HCT116 (cell line): ENCODE measurements around the gene ZC3H12D. TPM values are rescaled to one million over a fixed set of nuclear protein-coding genes. Genes with fewer than 3 reads are reported as not detected.

ENCODE experiments used
- ATAC-seq: fragments of 200-7000 bp; cut with Tn5 transposase; 2 replicates; pipeline ENCODE4 v1.9.1; 2020; ENCODE audit warnings: mild to moderate bottlenecking, moderate library complexity
- BruUV-seq: library from RNA; stranded (reverse); fragments of 400-500 nt; replicated peaks from 2 replicates; lab custom pipeline; 2021; lab: Mats Ljungman, UMichigan
- CTCF ChIA-PET: fragments of 300-600 bp; sonication (Branson Sonifier 250); formaldehyde crosslinking; loops from one replicate; lab custom pipeline; 2021; ENCODE audit warnings: antibody characterized with exemption; lab: Charles Lee
- POLR2A ChIA-PET: fragments of 300-600, 350-600 bp; sonication (Branson Sonifier 250); formaldehyde crosslinking; loops from one replicate; lab custom pipeline; 2021; ENCODE audit warnings: antibody characterized with exemption; lab: Charles Lee
- RAD21 ChIA-PET, 2 experiments: fragments of 300-600 bp; sonication (Branson Sonifier 250); formaldehyde crosslinking; loops; one replicate each; lab custom pipeline; 2023; ENCODE audit warnings: low total read pairs in 2 of 2; ENCODE audit not compliant: uncharacterized antibody in 2 of 2, unreplicated experiment in 2 of 2, low non-redundant PET in 1 of 2; lab: Charles Lee
- DNase-seq: peaks from one replicate; pipeline ENCODE4 v3.0.0-alpha.2; 2010; ENCODE audit warnings: low read depth, low spot score
- H2AFZ ChIP-seq: fragments of 200-600 bp; shearing (Covaris generic), sonication (generic); 2 replicates; pipeline ENCODE4 v1.6.1; 2017; ENCODE audit warnings: low read depth, mixed run types, mixed read lengths, antibody characterized with exemption, low read length; ENCODE audit not compliant: poor library complexity, severe bottlenecking
- H3K27ac ChIP-seq: 2 replicates; pipeline ENCODE4 v1.5.1; 2012; ENCODE audit warnings: low read depth, low read length
- H3K27me3 ChIP-seq: fragments of 200-600 bp; sonication (generic); 2 replicates; pipeline ENCODE4 v1.6.1; 2016; ENCODE audit warnings: mixed run types, low read length, mixed read lengths; ENCODE audit not compliant: insufficient read depth
- H3K36me3 ChIP-seq, 2 experiments: fragments of 200-500 bp in 1 of 2; fragments of 200-600 bp in 1 of 2; sonication (Bioruptor generic) in 1 of 2; sonication (generic) in 1 of 2; 2 replicates each; pipeline versions ENCODE4 v1.5.1 to v1.6.1; 2014 to 2016; ENCODE audit warnings: low read length in 2 of 2, inconsistent platforms in 1 of 2, mixed read lengths in 1 of 2, mixed run types in 1 of 2; ENCODE audit not compliant: insufficient read depth in 2 of 2, control insufficient read depth in 1 of 2
- H3K4me1 ChIP-seq, 2 experiments: fragments of 200-600 bp in 1 of 2; sonication (generic) in 1 of 2; 2 replicates each; pipeline versions ENCODE4 v1.5.1 to v1.6.1; 2012 to 2017; ENCODE audit warnings: low read length in 2 of 2, inconsistent platforms in 1 of 2, mild to moderate bottlenecking in 1 of 2, mixed read lengths in 1 of 2, mixed run types in 1 of 2, moderate library complexity in 1 of 2; ENCODE audit not compliant: insufficient read depth in 2 of 2, control insufficient read depth in 1 of 2
- H3K4me2 ChIP-seq: fragments of 200-600 bp; sonication (generic); 2 replicates; pipeline ENCODE4 v1.6.1; 2017; ENCODE audit warnings: mixed run types, low read length, mixed read lengths
- H3K4me3 ChIP-seq, 2 experiments: fragments of 200-600 bp in 1 of 2; sonication (generic) in 1 of 2; replicated peaks in 1 of 2; 2 replicates each; pipeline ENCODE4 v1.5.1; 2011 to 2016; ENCODE audit warnings: low read length in 2 of 2, control low read depth in 1 of 2, low read depth in 1 of 2, mild to moderate bottlenecking in 1 of 2, mixed read lengths in 1 of 2, mixed run types in 1 of 2
- H3K79me2 ChIP-seq: fragments of 200-600 bp; sonication (generic); 2 replicates; pipeline ENCODE4 v1.6.1; 2017; ENCODE audit warnings: mild to moderate bottlenecking, mixed run types, low read length, moderate library complexity, mixed read lengths; ENCODE audit not compliant: insufficient read depth
- H3K9ac ChIP-seq: fragments of 200-600 bp; sonication (generic); 2 replicates; pipeline ENCODE4 v1.6.1; 2016; ENCODE audit warnings: low read length, mixed read lengths
- H3K9me2 ChIP-seq: fragments of 200-600 bp; sonication (generic), shearing (Covaris generic); 2 replicates; pipeline ENCODE4 v1.6.1; 2017; ENCODE audit warnings: mixed run types, mild to moderate bottlenecking, moderate library complexity; ENCODE audit not compliant: insufficient read depth
- H3K9me3 ChIP-seq, 2 experiments: fragments of 200-500 bp in 1 of 2; fragments of 200-600 bp in 1 of 2; sonication (Bioruptor generic) in 1 of 2; sonication (generic) in 1 of 2; 2 replicates each; pipeline ENCODE4 v1.6.1; 2014 to 2017; ENCODE audit warnings: low read length in 2 of 2, mixed read lengths in 2 of 2, inconsistent platforms in 1 of 2, low read depth in 1 of 2, mild to moderate bottlenecking in 1 of 2, mixed run types in 1 of 2, moderate library complexity in 1 of 2; ENCODE audit not compliant: control insufficient read depth in 1 of 2, insufficient read depth in 1 of 2
- H4K20me1 ChIP-seq: fragments of 200-600 bp; sonication (generic), shearing (Covaris generic); 2 replicates; pipeline ENCODE4 v1.6.1; 2017; ENCODE audit warnings: mixed run types, mild to moderate bottlenecking, moderate library complexity; ENCODE audit not compliant: insufficient read depth
- CBX3 ChIP-seq: IDR thresholded peaks from 2 replicates; pipeline ENCODE4 v1.6.1; 2012; ENCODE audit warnings: low read depth
- CEBPB ChIP-seq: IDR thresholded peaks from 2 replicates; pipeline ENCODE4 v1.6.1; 2012; ENCODE audit warnings: low read depth
- EGR1 ChIP-seq: IDR thresholded peaks from 2 replicates; pipeline ENCODE4 v1.6.1; 2012; ENCODE audit warnings: low read depth
- EZH2 ChIP-seq: fragments of 200-600 bp; sonication (generic); IDR thresholded peaks from 2 replicates; pipeline ENCODE4 v1.6.1; 2017; ENCODE audit warnings: antibody characterized with exemption, mixed run types
- FOSL1 ChIP-seq: IDR thresholded peaks from 2 replicates; pipeline ENCODE4 v1.6.1; 2012; ENCODE audit warnings: low read depth
- MAX ChIP-seq: IDR thresholded peaks from 2 replicates; pipeline ENCODE4 v1.6.1; 2012
- POLR2A ChIP-seq: IDR thresholded peaks from 2 replicates; pipeline ENCODE4 v1.7.0; 2011; ENCODE audit warnings: borderline replicate concordance; ENCODE audit not compliant: insufficient read depth, insufficient read length; ENCODE audit errors: extremely low read depth
- RAD21 ChIP-seq: IDR thresholded peaks from 2 replicates; pipeline ENCODE4 v1.6.1; 2012; ENCODE audit warnings: low read depth, mild to moderate bottlenecking
- REST ChIP-seq: IDR thresholded peaks from 2 replicates; pipeline ENCODE4 v1.6.1; 2012; ENCODE audit warnings: low read depth
- SIN3A ChIP-seq: IDR thresholded peaks from 2 replicates; pipeline ENCODE4 v1.6.1; 2012; ENCODE audit warnings: low read depth
- SP1 ChIP-seq: IDR thresholded peaks from 2 replicates; pipeline ENCODE4 v1.6.1; 2012; ENCODE audit warnings: low read depth
- SRF ChIP-seq: IDR thresholded peaks from 2 replicates; pipeline ENCODE4 v1.6.1; 2012; ENCODE audit warnings: low read depth
- YY1 ChIP-seq: IDR thresholded peaks from 2 replicates; pipeline ENCODE4 v1.6.1; 2011; ENCODE audit warnings: low read length, low read depth, moderate library complexity, mild to moderate bottlenecking; ENCODE audit not compliant: insufficient replicate concordance; ENCODE audit errors: extremely low read depth
- ZFX ChIP-seq: fragments of 450-650 bp; IDR thresholded peaks from 2 replicates; pipeline ENCODE4 v1.6.1; 2017
- ZNF274 ChIP-seq: fragments of 200-500 bp; sonication (Bioruptor generic); IDR thresholded peaks from 2 replicates; pipeline ENCODE4 v1.6.1; 2014; ENCODE audit warnings: mild to moderate bottlenecking, low read depth, low read length, inconsistent platforms
- intact Hi-C: fragments of 100-400 bp; cut with micrococcal nuclease; formaldehyde crosslinking; loops from 2 replicates; pipeline ENCODE4 v1.10.0; 2022
- total RNA-seq: library from RNA; stranded (reverse); gene quantifications from one replicate; pipeline ENCODE4 v1.2.1, GENCODE V29; 2021; ENCODE audit not compliant: unreplicated experiment
- TF ChIP-seq, protein P1 (sequence below): IDR thresholded peaks from 2 replicates; pipeline ENCODE4 v1.6.1; 2011; ENCODE audit warnings: mild to moderate bottlenecking, low read length, moderate library complexity; ENCODE audit not compliant: insufficient replicate concordance; ENCODE audit errors: extremely low read depth
- TF ChIP-seq, protein P2 (sequence below): IDR thresholded peaks from 2 replicates; pipeline ENCODE4 v1.6.1; 2012

ZC3H12D gene
- total RNA-seq, 1 experiment from 2014 or later, result 0.30 TPM

DNA sequence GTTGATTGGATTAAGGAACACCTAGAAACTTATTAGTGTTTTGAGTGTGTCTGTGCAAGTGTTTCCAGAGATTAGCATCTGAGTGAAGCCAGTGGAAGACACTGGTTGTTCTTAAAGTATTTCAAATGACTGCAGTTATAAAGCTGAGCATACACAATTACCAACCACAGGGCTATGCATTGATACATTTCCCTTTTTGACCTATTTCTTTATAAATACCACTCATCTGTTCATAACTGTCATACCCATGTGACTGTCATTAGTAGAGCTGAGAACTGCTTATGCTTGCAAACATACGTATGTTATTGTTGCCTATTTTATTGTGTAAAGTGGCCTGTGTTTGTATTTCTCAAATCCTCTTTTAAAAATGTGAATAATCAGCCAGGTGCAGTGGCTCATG, 15.3 kb upstream of the ZC3H12D start:
- Histone ChIP-seq H3K36me3 (0 out of 4 replicates have a peak, but pooled peaks cover 0 to 1% of the 10 kb centered on the region in 2 experiments), H4K20me1 (no peaks in the 10 kb centered on the region), H3K9me3 (no peaks in the 10 kb centered on the region), H3K4me3 (no peak overlapping the region), H3K4me1 (peaks cover 0 to 4% of the 10 kb centered on the region in 2 experiments; a peak in 1 of 4 replicates), H3K4me2 (no peak overlapping the region), H3K27ac (no peak overlapping the region), H3K79me2 (no peaks in the 10 kb centered on the region), H3K27me3 (no peaks in the 10 kb centered on the region), H2AFZ (no peak overlapping the region), H3K9me2 (no peaks in the 10 kb centered on the region), H3K9ac (no peak overlapping the region)
- intact Hi-C loops, result no loop called here
- no peak for TF ChIP-seq CBX3
- POLR2A ChIA-PET, result no interaction called here
- RAD21 ChIA-PET, result no interaction called here
- DNase-seq (no peak), ATAC-seq (no peak)
- no TSS peak for BruUV-seq
- CTCF ChIA-PET, result no interaction called here

DNA sequence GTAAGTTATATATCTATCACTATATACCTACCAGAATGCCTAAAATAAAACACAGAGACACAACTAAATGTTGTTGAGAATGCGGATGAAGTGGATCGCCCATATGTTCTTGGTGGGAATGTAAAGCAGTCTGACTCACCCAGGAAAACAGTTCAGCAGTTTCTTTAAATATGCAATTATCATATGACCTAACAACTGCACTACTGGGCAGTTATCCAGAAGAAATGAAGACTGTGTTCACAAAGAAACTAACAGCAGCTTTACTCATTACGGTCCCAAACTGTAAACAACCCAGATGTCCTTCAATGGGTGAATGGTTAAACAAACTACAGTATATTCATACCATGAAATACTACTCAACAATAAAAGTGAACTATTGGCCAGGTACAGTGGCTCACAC, 14.3 kb upstream of the ZC3H12D start:
- DNase-seq, result no peak
- peaks cover 0 to 4% of the 10 kb centered on the region in 2 experiments; a peak in 1 of 4 replicates for H3K4me1 ChIP-seq
- RAD21 ChIA-PET, result no interaction called here
- H3K79me2 ChIP-seq, result no peaks in the 10 kb centered on the region
- no peak overlapping the region for H2AFZ ChIP-seq
- no TSS peak for BruUV-seq
- intact Hi-C loops, result no loop called here
- H3K27me3 ChIP-seq, result no peaks in the 10 kb centered on the region
- H3K4me2 ChIP-seq, result no peak overlapping the region
- no peak for ATAC-seq
- no peaks in the 10 kb centered on the region for H4K20me1 ChIP-seq
- no peaks in the 10 kb centered on the region for H3K9me2 ChIP-seq
- POLR2A ChIA-PET, result no interaction called here
- H3K36me3 ChIP-seq, result no peaks in the 10 kb centered on the region
- no peak overlapping the region for H3K9ac ChIP-seq
- CTCF ChIA-PET, result no interaction called here
- no peak for TF ChIP-seq ZFX
- no peak for TF ChIP-seq CEBPB
- no peak for TF ChIP-seq REST
- TF ChIP-seq CBX3, result no peak
- TF ChIP-seq MAX, result no peak
- no peak for TF ChIP-seq ZNF274
- TF ChIP-seq, protein P1, sequence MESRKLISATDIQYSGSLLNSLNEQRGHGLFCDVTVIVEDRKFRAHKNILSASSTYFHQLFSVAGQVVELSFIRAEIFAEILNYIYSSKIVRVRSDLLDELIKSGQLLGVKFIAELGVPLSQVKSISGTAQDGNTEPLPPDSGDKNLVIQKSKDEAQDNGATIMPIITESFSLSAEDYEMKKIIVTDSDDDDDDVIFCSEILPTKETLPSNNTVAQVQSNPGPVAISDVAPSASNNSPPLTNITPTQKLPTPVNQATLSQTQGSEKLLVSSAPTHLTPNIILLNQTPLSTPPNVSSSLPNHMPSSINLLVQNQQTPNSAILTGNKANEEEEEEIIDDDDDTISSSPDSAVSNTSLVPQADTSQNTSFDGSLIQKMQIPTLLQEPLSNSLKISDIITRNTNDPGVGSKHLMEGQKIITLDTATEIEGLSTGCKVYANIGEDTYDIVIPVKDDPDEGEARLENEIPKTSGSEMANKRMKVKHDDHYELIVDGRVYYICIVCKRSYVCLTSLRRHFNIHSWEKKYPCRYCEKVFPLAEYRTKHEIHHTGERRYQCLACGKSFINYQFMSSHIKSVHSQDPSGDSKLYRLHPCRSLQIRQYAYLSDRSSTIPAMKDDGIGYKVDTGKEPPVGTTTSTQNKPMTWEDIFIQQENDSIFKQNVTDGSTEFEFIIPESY, result no peak
- no peak for TF ChIP-seq POLR2A
- no peak for TF ChIP-seq SRF
- no peak for TF ChIP-seq FOSL1
- TF ChIP-seq SIN3A, result no peak
- TF ChIP-seq SP1, result no peak
- TF ChIP-seq EZH2, result no peak
- no peak for TF ChIP-seq YY1
- TF ChIP-seq, protein P2, sequence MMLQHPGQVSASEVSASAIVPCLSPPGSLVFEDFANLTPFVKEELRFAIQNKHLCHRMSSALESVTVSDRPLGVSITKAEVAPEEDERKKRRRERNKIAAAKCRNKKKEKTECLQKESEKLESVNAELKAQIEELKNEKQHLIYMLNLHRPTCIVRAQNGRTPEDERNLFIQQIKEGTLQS, result no peak
- TF ChIP-seq EGR1, result no peak
- no peak for TF ChIP-seq RAD21
- H3K4me3 ChIP-seq, result no peak overlapping the region
- no peaks in the 10 kb centered on the region for H3K9me3 ChIP-seq
- no peak overlapping the region for H3K27ac ChIP-seq
